Neural cell (in vitro differentiated cells): ENCODE results near the gene KCNJ4. TPM values are rescaled to one million over a fixed set of nuclear protein-coding genes. Genes with fewer than 3 reads are reported as not detected.

Source experiments
- H2AFZ ChIP-seq: fragments of 200-600, 300-800 bp; sonication (generic), shearing (Covaris generic); 2 replicates; pipeline ENCODE4 v1.6.0; 2014; ENCODE audit warnings: low read depth, mild to moderate bottlenecking, antibody characterized with exemption, low read length, moderate library complexity
- H3F3A ChIP-seq: fragments of 200-600 bp; shearing (Covaris generic); 2 replicates; pipeline ENCODE4 v1.6.1; 2016; ENCODE audit warnings: mild to moderate bottlenecking, moderate library complexity, mixed read lengths, antibody characterized with exemption, low read length; ENCODE audit not compliant: insufficient read depth, poor library complexity, severe bottlenecking
- H3K27ac ChIP-seq: fragments of 200-600, 300-800 bp; sonication (generic), shearing (Covaris generic); 2 replicates; pipeline ENCODE4 v1.5.1; 2014; ENCODE audit warnings: mild to moderate bottlenecking, low read length, moderate library complexity
- H3K27me3 ChIP-seq: fragments of 300-800, 200-600 bp; sonication (generic), shearing (Covaris generic); 2 replicates; pipeline ENCODE4 v1.6.0; 2014; ENCODE audit warnings: mild to moderate bottlenecking, low read depth, low read length, moderate library complexity; ENCODE audit not compliant: insufficient read depth
- H3K36me3 ChIP-seq: fragments of 300-800, 200-600 bp; sonication (generic), shearing (Covaris generic); 2 replicates; pipeline ENCODE4 v1.5.1; 2014; ENCODE audit warnings: mild to moderate bottlenecking, antibody characterized with exemption, low read length, moderate library complexity; ENCODE audit not compliant: insufficient read depth
- H3K4me2 ChIP-seq: fragments of 300-800, 200-600 bp; sonication (generic), shearing (Covaris generic); 2 replicates; pipeline ENCODE4 v1.6.0; 2014; ENCODE audit warnings: mild to moderate bottlenecking, low read length
- H3K4me3 ChIP-seq: fragments of 300-800, 200-600 bp; sonication (generic), shearing (Covaris generic); 2 replicates; pipeline ENCODE4 v1.5.1; 2014; ENCODE audit warnings: mild to moderate bottlenecking, low read length, moderate library complexity
- H3K79me2 ChIP-seq: fragments of 200-600 bp; shearing (Covaris generic); replicated peaks from 2 replicates; pipeline ENCODE4 v1.6.0; 2014; ENCODE audit warnings: mild to moderate bottlenecking, low read length, moderate library complexity; ENCODE audit not compliant: insufficient read depth
- H3K9ac ChIP-seq: fragments of 300-800, 200-600 bp; sonication (generic), shearing (Covaris generic); 2 replicates; pipeline ENCODE4 v1.6.1; 2016; ENCODE audit warnings: mild to moderate bottlenecking, low read length, mixed read lengths
- H3K9me2 ChIP-seq: fragments of 200-600 bp; shearing (Covaris generic); 2 replicates; pipeline ENCODE4 v1.6.1; 2016; ENCODE audit warnings: mild to moderate bottlenecking, low read length, mixed read lengths; ENCODE audit not compliant: insufficient read depth
- H3K9me3 ChIP-seq: fragments of 200-600, 300-800 bp; sonication (generic), shearing (Covaris generic); 2 replicates; pipeline ENCODE4 v1.6.1; 2016; ENCODE audit warnings: mild to moderate bottlenecking, mixed run types, low read length, moderate library complexity, mixed read lengths
- H4K20me1 ChIP-seq: fragments of 200-600 bp; shearing (Covaris generic); 2 replicates; pipeline ENCODE4 v1.6.1; 2016; ENCODE audit warnings: mild to moderate bottlenecking, mixed run types; ENCODE audit not compliant: insufficient read depth
- CTCF ChIP-seq: fragments of 450-650 bp; IDR thresholded peaks from 2 replicates; pipeline ENCODE4 v1.5.1; 2014; ENCODE audit warnings: antibody characterized with exemption, mild to moderate bottlenecking, moderate library complexity; ENCODE audit not compliant: poor library complexity, severe bottlenecking
- EP300 ChIP-seq: fragments of 450-650 bp; conservative IDR thresholded peaks from 2 replicates; pipeline ENCODE4 v1.6.1; 2014; ENCODE audit warnings: antibody characterized with exemption, mild to moderate bottlenecking, moderate library complexity; ENCODE audit not compliant: poor library complexity, severe bottlenecking
- EZH2 ChIP-seq: fragments of 200-600, 300-800 bp; shearing (Covaris generic), sonication (generic); IDR thresholded peaks from 2 replicates; pipeline ENCODE4 v1.6.1; 2014; ENCODE audit warnings: antibody characterized with exemption, low read length, borderline replicate concordance, mild to moderate bottlenecking; ENCODE audit not compliant: insufficient read depth, poor library complexity, severe bottlenecking
- MXI1 ChIP-seq: fragments of 450-650 bp; conservative IDR thresholded peaks from 2 replicates; pipeline ENCODE4 v1.6.1; 2014; ENCODE audit warnings: antibody characterized with exemption, mild to moderate bottlenecking; ENCODE audit not compliant: poor library complexity, severe bottlenecking
- POLR2AphosphoS5 ChIP-seq: IDR thresholded peaks from 2 replicates; pipeline ENCODE4 v1.6.1; 2012
- RAD21 ChIP-seq: fragments of 450-650 bp; conservative IDR thresholded peaks from 2 replicates; pipeline ENCODE4 v1.6.1; 2014; ENCODE audit warnings: antibody characterized with exemption, mild to moderate bottlenecking, moderate library complexity
- REST ChIP-seq: IDR thresholded peaks from 2 replicates; pipeline ENCODE4 v1.6.1; 2012; ENCODE audit warnings: borderline replicate concordance
- SMC3 ChIP-seq: fragments of 450-650 bp; conservative IDR thresholded peaks from 2 replicates; pipeline ENCODE4 v1.6.1; 2014; ENCODE audit warnings: antibody characterized with exemption, mild to moderate bottlenecking, moderate library complexity; ENCODE audit not compliant: poor library complexity
- TAF1 ChIP-seq: IDR thresholded peaks from 2 replicates; pipeline ENCODE4 v1.6.1; 2012; ENCODE audit warnings: low read depth
- polyA plus RNA-seq: library from polyadenylated mRNA; depleted of rRNA; stranded (reverse); fragments of >200 nt; gene quantifications from 2 replicates; pipeline ENCODE4 v1.2.3, GENCODE V29; 2014

Gene KCNJ4
- polyA plus RNA-seq, 1 donor from 2014 or later = 1.7 TPM

GRCh38 chr22:38428714-38429113, 26.3 kb downstream of the KCNJ4 start:
- H3F3A ChIP-seq = no peaks in the 10 kb centered on the region
- TF ChIP-seq POLR2AphosphoS5 (no peak), REST (no peak), EP300 (no peak), MXI1 (no peak), TAF1 (no peak), RAD21 (no peak), EZH2 (no peak), CTCF (no peak)
- H3K79me2 ChIP-seq = no peaks in the 10 kb centered on the region
- H2AFZ ChIP-seq = no peak overlapping the region
- no peak overlapping the region for H3K9ac ChIP-seq
- no peaks in the 10 kb centered on the region for H4K20me1 ChIP-seq
- H3K9me2 ChIP-seq = no peaks in the 10 kb centered on the region
- no peaks in the 10 kb centered on the region for H3K9me3 ChIP-seq
- H3K4me2 ChIP-seq = no peak overlapping the region
- H3K27ac ChIP-seq = peak overlapping the region; percentile 65
- H3K4me3 ChIP-seq = no peak overlapping the region
- H3K36me3 ChIP-seq = no peaks in the 10 kb centered on the region
- H3K27me3 ChIP-seq = no peaks in the 10 kb centered on the region

GRCh38 chr22:38427940-38428339, 27.1 kb downstream of the KCNJ4 start:
- no peak overlapping the region for H3K4me3 ChIP-seq
- H3K9ac ChIP-seq = no peak overlapping the region
- H3F3A ChIP-seq = no peaks in the 10 kb centered on the region
- H3K36me3 ChIP-seq = no peaks in the 10 kb centered on the region
- H3K4me2 ChIP-seq = no peak overlapping the region
- H3K9me3 ChIP-seq = no peaks in the 10 kb centered on the region
- TF ChIP-seq MXI1 = no peak
- no peak for TF ChIP-seq SMC3
- no peak for TF ChIP-seq POLR2AphosphoS5
- TF ChIP-seq CTCF = no peak
- TF ChIP-seq RAD21 = no peak
- no peak for TF ChIP-seq EP300
- no peak for TF ChIP-seq REST
- H2AFZ ChIP-seq = no peak overlapping the region
- H3K79me2 ChIP-seq = no peaks in the 10 kb centered on the region
- no peak overlapping the region for H3K27ac ChIP-seq
- no peaks in the 10 kb centered on the region for H4K20me1 ChIP-seq
- no peaks in the 10 kb centered on the region for H3K9me2 ChIP-seq
- H3K27me3 ChIP-seq = no peaks in the 10 kb centered on the region
